NCI-H1092 treated with DMSO at 0.1 percent for 48 hours (cell line): ENCODE measurements around the gene SH2B2.

Source experiments
- DNase-seq: peaks from one replicate; lab custom pipeline; 2025; lab: John Stamatoyannopoulos, UW

SH2B2 gene

GRCh38 chr7:102268635-102269034, 18.0 kb upstream of the SH2B2 start:
- DNase-seq = no peak

GRCh38 chr7:102270178-102270887, 16.3 kb upstream of the SH2B2 start:
- DNase-seq = no peak

GRCh38 chr7:102271158-102271798, 15.4 kb upstream of the SH2B2 start:
- no peak for DNase-seq

- DNase-seq = peak; percentile 38
Observed at GRCh38 chr7:102272075-102272916, 14.4 kb upstream of the SH2B2 start.

GRCh38 chr7:102272917-102273748, 13.5 kb upstream of the SH2B2 start:
- no peak for DNase-seq

GRCh38 chr7:102273749-102274712, 12.6 kb upstream of the SH2B2 start:
- no peak for DNase-seq

GRCh38 chr7:102275123-102275703, 11.5 kb upstream of the SH2B2 start:
- DNase-seq = no peak

- DNase-seq = no peak
Observed at GRCh38 chr7:102277901-102278300, 8.8 kb upstream of the SH2B2 start.

- peak; percentile 61 for DNase-seq
Observed at GRCh38 chr7:102279537-102280400, 6.9 kb upstream of the SH2B2 start.

- no peak for DNase-seq
Observed at GRCh38 chr7:102280521-102280920, 6.1 kb upstream of the SH2B2 start.

- DNase-seq = no peak
Observed at GRCh38 chr7:102281785-102282184, 4.9 kb upstream of the SH2B2 start.

GRCh38 chr7:102282465-102283362, 4.0 kb upstream of the SH2B2 start:
- DNase-seq = no peak

GRCh38 chr7:102283477-102284189, 3.0 kb upstream of the SH2B2 start:
- no peak for DNase-seq

GRCh38 chr7:102284399-102284798, 2.3 kb upstream of the SH2B2 start:
- no peak for DNase-seq

- no peak for DNase-seq
Observed at GRCh38 chr7:102284891-102285539, 1.7 kb upstream of the SH2B2 start.

GRCh38 chr7:102285540-102286236, 980 bp upstream of the SH2B2 start:
- DNase-seq = no peak
